ENCODE measurements around the gene NAT16. TPM values are rescaled to one million over a fixed set of nuclear protein-coding genes. Genes with fewer than 3 reads are reported as not detected.

Gene NAT16
- total and polyA plus RNA-seq, 9 of the 15 experiments (the other 6 are each of a cell fraction or from before 2014, with no cell fraction given), result 0.04 TPM; not detected in 8

DNA sequence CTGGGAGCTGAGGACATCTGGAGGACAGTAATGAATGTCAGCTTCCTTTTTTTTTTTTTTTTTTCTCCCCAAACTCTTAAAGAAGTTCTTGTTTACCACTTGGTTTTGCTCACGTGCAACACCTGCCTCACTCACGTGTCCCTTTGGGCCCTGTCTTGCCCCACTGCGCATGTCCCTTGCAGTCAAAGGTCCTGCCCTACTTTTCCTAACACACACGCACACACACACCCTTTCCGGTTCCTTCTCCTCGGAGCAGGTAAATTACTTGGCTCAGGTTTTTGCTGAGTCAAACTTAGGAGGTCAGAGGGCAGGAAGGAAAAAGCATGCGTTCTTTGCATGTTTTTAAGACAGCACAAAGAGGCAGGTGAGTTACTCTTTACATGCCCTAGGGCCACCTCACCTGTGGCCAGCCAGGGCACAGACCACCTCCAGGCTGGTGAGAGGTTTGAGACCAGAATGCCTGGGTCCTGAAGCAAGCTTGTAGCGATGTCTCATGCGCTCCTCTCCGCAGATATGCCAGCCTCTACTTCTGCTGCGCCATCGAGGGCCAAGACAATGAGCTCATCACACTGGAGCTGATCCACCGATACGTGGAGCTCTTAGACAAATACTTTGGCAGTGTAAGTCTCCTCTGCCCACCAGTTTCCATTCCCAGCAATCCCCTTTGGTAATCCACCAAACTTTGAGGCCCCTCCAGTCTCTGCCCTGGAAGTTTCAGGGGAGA is 23.1 kb downstream of the NAT16 start:
- no peaks in the 10 kb centered on the region for H3K9me1 ChIP-seq (ENCODE audit: control insufficient read depth, insufficient read depth, low read length)
- H2AFZ ChIP-seq (ENCODE audit: low read depth, low read length), result no peak overlapping the region; the same call in 1 of the 2 replicates
- no peak overlapping the region for H3K4me3 ChIP-seq
- no peaks in the 10 kb centered on the region for H3K27me3 ChIP-seq (ENCODE audit: control insufficient read depth in 2 of 2, insufficient read depth in 2 of 2, low read length in 2 of 2)
- H4K20me1 ChIP-seq (replicated peaks; ENCODE audit: control insufficient read depth, insufficient read depth, low read length), result no peaks in the 10 kb centered on the region
- H3K36me3 ChIP-seq (ENCODE audit: control insufficient read depth, insufficient read depth, low read length), result peaks cover 44% of the 10 kb centered on the region; the same call in 2 of the 3 replicates
- FAIRE-seq, result peak; percentile 81
- no TSS peak for BruUV-seq (replicated peaks)
- H3K79me2 ChIP-seq (ENCODE audit: control insufficient read depth, insufficient read depth, low read length), result peaks cover 12% of the 10 kb centered on the region
- peaks cover 20 to 40% of the 10 kb centered on the region in 2 experiments for H3K4me1 ChIP-seq (replicated peaks in 1 of 2; ENCODE audit: control insufficient read depth in 2 of 2, insufficient read depth in 2 of 2, low read length in 2 of 2)
- intact Hi-C loops (cut with micrococcal nuclease) (loop anchor here (1.0 kb wide), 1 partner anchor 8 kb away; the partner anchor contains the start of gene VGF), in situ Hi-C loops (cut with MboI) (no loop called here)
- no peaks in the 10 kb centered on the region for H3K9me3 ChIP-seq (replicated peaks; ENCODE audit: control insufficient read depth, insufficient read depth, low read depth, low read length)
- DNase-seq (ENCODE audit: extremely low read depth in 1 of 4, low spot score in 3 of 4), result peak in 1 of 4 experiments; percentile 56
- ChIA-PET CTCF (ENCODE audit: low intra/inter-chr PET ratio) (interaction anchor here (0.6 kb wide), 1 partner anchor 134 kb away, joined by 6 read pairs; no protein-coding TSS in a partner anchor), POLR2A (interaction anchor here (0.5 to 1.4 kb wide), 4 partner anchors 9 to 703 kb away, joined by 3 to 4 read pairs (median 3); partner anchors contain the start of gene VGF)
- no peak overlapping the region; the same call in 2 of the 3 replicates for H3K27ac ChIP-seq (ENCODE audit: extremely low read depth, low read depth, low read length)
- H3K9ac ChIP-seq (ENCODE audit: insufficient read depth in 1 of 2, low read depth in 2 of 2, low read length in 2 of 2), result peak overlapping the region in 1 of 2 experiments; percentile 49; a peak in 1 of 4 replicates
- no peak overlapping the region for H3K4me2 ChIP-seq (ENCODE audit: insufficient read depth, low read length)
- 57% methylated on average over 14 of the region's 14 CpGs for WGBS (ENCODE audit: insufficient coverage, low coverage, missing lambda C conversion rate)
- ATAC-seq, result peak; percentile 22
- TF ChIP-seq SREBF1 (IDR thresholded peaks at IDR 0.05; ENCODE audit: borderline replicate concordance, low read depth, low read length) (no peak), SLC30A9 (CRISPR knock-in tag; IDR thresholded peaks at IDR 0.05) (no peak), COPS2 (conservative IDR thresholded peaks at IDR 0.05) (no peak), HNRNPLL (IDR thresholded peaks at IDR 0.05; ENCODE audit: low read depth, low read length, poor library complexity, severe bottlenecking) (no peak), FOXK2 (conservative IDR thresholded peaks at IDR 0.05 in 1 of 2, IDR thresholded peaks at IDR 0.05 in 1 of 2; ENCODE audit: low read depth in 2 of 2) (peak; percentile 93 to 95), BHLHE40 (IDR thresholded peaks at IDR 0.05; ENCODE audit: low read length) (peak; percentile 97), NFIC (IDR thresholded peaks at IDR 0.05) (peak; percentile 21; the same call in 1 of the 2 replicates), SREBF2 (CRISPR knock-in tag; IDR thresholded peaks at IDR 0.05) (0 out of 2 replicates have a peak, but pooled peaks have one; percentile 40), ZNF57 (CRISPR knock-in tag; IDR thresholded peaks at IDR 0.05) (no peak)
- TF ChIP-seq, protein P1, sequence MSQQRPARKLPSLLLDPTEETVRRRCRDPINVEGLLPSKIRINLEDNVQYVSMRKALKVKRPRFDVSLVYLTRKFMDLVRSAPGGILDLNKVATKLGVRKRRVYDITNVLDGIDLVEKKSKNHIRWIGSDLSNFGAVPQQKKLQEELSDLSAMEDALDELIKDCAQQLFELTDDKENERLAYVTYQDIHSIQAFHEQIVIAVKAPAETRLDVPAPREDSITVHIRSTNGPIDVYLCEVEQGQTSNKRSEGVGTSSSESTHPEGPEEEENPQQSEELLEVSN (IDR thresholded peaks at IDR 0.05; ENCODE audit: borderline replicate concordance in 1 of 2, extremely low read depth in 1 of 2, insufficient read depth in 1 of 2, insufficient read length in 1 of 2, low read depth in 1 of 2, low read length in 1 of 2, poor library complexity in 1 of 2, severe bottlenecking in 1 of 2), result peak in 1 of 2 experiments; percentile 59
- TF ChIP-seq, protein P2, sequence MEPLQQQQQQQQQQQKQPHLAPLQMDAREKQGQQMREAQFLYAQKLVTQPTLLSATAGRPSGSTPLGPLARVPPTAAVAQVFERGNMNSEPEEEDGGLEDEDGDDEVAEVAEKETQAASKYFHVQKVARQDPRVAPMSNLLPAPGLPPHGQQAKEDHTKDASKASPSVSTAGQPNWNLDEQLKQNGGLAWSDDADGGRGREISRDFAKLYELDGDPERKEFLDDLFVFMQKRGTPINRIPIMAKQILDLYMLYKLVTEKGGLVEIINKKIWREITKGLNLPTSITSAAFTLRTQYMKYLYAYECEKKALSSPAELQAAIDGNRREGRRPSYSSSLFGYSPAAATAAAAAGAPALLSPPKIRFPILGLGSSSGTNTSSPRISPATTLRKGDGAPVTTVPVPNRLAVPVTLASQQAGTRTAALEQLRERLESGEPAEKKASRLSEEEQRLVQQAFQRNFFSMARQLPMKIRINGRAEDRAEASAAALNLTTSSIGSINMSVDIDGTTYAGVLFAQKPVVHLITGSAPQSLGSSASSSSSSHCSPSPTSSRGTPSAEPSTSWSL (CRISPR knock-in tag; IDR thresholded peaks at IDR 0.05; ENCODE audit: borderline replicate concordance), result no peak
